ENCODE measurements around the gene CHST15.

Gene CHST15

GRCh38 chr10:124007102-124007772, 86.2 kb downstream of the CHST15 start:
- TF ChIP-seq, protein P1, sequence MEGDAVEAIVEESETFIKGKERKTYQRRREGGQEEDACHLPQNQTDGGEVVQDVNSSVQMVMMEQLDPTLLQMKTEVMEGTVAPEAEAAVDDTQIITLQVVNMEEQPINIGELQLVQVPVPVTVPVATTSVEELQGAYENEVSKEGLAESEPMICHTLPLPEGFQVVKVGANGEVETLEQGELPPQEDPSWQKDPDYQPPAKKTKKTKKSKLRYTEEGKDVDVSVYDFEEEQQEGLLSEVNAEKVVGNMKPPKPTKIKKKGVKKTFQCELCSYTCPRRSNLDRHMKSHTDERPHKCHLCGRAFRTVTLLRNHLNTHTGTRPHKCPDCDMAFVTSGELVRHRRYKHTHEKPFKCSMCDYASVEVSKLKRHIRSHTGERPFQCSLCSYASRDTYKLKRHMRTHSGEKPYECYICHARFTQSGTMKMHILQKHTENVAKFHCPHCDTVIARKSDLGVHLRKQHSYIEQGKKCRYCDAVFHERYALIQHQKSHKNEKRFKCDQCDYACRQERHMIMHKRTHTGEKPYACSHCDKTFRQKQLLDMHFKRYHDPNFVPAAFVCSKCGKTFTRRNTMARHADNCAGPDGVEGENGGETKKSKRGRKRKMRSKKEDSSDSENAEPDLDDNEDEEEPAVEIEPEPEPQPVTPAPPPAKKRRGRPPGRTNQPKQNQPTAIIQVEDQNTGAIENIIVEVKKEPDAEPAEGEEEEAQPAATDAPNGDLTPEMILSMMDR (IDR thresholded peaks at IDR 0.05; ENCODE audit: unreplicated experiment in 3 of 3) = no peak
- peaks cover 28% of the 10 kb centered on the region for H3K36me3 Mint-ChIP-seq (ENCODE audit: low read depth)
- H3K27me3 Mint-ChIP-seq (ENCODE audit: low read depth) = peaks cover 9% of the 10 kb centered on the region
- H3K4me1 Mint-ChIP-seq = peaks cover 43% of the 10 kb centered on the region
- no peaks in the 10 kb centered on the region for H3K9me3 Mint-ChIP-seq
- no peak overlapping the region for H3K4me3 Mint-ChIP-seq
- H3K27ac Mint-ChIP-seq = peak overlapping the region; percentile 17 to 75 (median 35)

GRCh38 chr10:124006526-124006925, 86.9 kb downstream of the CHST15 start:
- Mint-ChIP-seq H3K27me3 (ENCODE audit: low read depth) (peaks cover 3% of the 10 kb centered on the region), H3K9me3 (no peaks in the 10 kb centered on the region), H3K4me1 (peaks cover 43% of the 10 kb centered on the region), H3K27ac (peak overlapping the region in 2 of 3 experiments; percentile 35 to 75), H3K4me3 (no peak overlapping the region), H3K36me3 (ENCODE audit: low read depth) (peaks cover 21% of the 10 kb centered on the region)
- TF ChIP-seq, protein P1 (IDR thresholded peaks at IDR 0.05; ENCODE audit: unreplicated experiment in 3 of 3) = no peak

DNA sequence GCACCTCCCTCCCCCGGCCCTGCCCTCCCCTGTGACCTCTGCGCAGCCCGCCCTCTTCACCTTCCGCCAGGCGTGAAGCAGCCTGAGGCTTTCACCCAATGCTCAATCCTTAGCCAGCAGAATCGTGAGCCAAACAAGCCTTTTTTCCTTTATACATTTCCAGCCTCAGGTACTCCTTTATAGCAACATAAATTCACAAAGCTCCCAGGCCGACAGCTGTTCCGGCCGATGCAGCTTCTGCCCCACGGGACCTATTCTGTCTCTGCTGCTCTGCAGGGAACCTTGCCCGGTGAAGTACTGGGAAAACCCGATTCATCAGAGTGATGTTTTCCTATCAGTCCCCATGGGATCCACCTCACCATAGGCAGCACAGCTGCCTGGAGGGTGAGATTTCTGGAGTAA, 87.4 kb downstream of the CHST15 start:
- TF ChIP-seq, protein P1 (IDR thresholded peaks at IDR 0.05; ENCODE audit: unreplicated experiment in 3 of 3) = no peak
- H3K36me3 Mint-ChIP-seq (ENCODE audit: low read depth) = peaks cover 17% of the 10 kb centered on the region
- peak overlapping the region in 2 of 3 experiments; percentile 6 to 17 for H3K4me3 Mint-ChIP-seq
- no peaks in the 10 kb centered on the region for H3K9me3 Mint-ChIP-seq
- peak overlapping the region; percentile 62 to 78 (median 77) for H3K27ac Mint-ChIP-seq
- H3K4me1 Mint-ChIP-seq = peaks cover 43% of the 10 kb centered on the region
- peaks cover 3% of the 10 kb centered on the region for H3K27me3 Mint-ChIP-seq (ENCODE audit: low read depth)

GRCh38 chr10:124005091-124005490, 88.3 kb downstream of the CHST15 start:
- H3K27me3 Mint-ChIP-seq (ENCODE audit: low read depth) = peaks cover 3% of the 10 kb centered on the region
- no peaks in the 10 kb centered on the region for H3K9me3 Mint-ChIP-seq
- H3K36me3 Mint-ChIP-seq (ENCODE audit: low read depth) = peaks cover 17% of the 10 kb centered on the region
- no peak overlapping the region for H3K4me3 Mint-ChIP-seq
- TF ChIP-seq, protein P1 (IDR thresholded peaks at IDR 0.05; ENCODE audit: unreplicated experiment in 3 of 3) = no peak
- H3K27ac Mint-ChIP-seq = peak overlapping the region in 1 of 3 experiments; percentile 78
- peaks cover 43% of the 10 kb centered on the region for H3K4me1 Mint-ChIP-seq

DNA sequence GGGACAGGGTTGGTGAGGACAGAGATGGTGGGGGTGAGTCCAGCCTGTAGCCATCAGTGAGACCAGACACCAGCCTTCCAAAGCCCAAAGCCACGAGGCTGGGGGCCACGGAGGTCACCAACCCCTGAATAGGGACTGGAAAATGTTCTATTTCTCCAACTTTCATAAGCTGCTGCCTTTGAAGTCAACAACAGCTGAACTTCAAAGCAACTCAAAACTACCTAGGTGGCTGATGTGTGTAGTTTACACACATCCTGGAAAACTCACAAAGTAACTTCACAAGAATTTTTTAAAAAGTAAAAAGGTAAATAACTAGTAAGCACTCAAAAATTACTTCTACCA, 88.8 kb downstream of the CHST15 start:
- H3K4me3 Mint-ChIP-seq = no peak overlapping the region
- H3K9me3 Mint-ChIP-seq = no peaks in the 10 kb centered on the region
- peaks cover 17% of the 10 kb centered on the region for H3K36me3 Mint-ChIP-seq (ENCODE audit: low read depth)
- peaks cover 43% of the 10 kb centered on the region for H3K4me1 Mint-ChIP-seq
- no peak overlapping the region for H3K27ac Mint-ChIP-seq
- TF ChIP-seq, protein P1 (IDR thresholded peaks at IDR 0.05; ENCODE audit: unreplicated experiment in 3 of 3) = no peak
- peaks cover 3% of the 10 kb centered on the region for H3K27me3 Mint-ChIP-seq (ENCODE audit: low read depth)
